ENCODE measurements around the gene MAPKAP1.
A peak's percentile ranks its signal among the peaks of the same experiment; 100 is the strongest.

The MAPKAP1 gene

DNA sequence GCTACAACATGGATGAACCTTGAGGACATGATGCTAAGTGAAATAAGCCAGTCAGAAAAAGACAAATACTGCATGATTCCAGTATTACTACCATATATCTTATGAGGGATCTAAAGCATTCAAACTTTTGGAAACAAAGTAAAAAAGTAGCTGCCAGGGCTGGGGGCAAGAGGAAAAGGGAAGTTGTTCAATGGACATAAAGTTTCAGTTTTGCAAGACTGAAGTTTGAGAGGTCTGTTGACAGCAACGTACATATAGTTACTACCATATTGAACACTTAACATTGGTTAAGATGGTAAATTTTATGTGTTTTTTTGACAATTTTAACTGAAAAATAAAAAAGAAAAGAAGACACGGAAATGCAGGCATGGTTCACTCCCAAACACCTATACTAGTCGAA, 77.6 kb downstream of the MAPKAP1 start:
- DNase-seq (ENCODE audit: low read depth), result peak; percentile 71
- H3K4me3 ChIP-seq (ENCODE audit: low read depth, low read length), result no peak overlapping the region
- TF ChIP-seq, protein P1, sequence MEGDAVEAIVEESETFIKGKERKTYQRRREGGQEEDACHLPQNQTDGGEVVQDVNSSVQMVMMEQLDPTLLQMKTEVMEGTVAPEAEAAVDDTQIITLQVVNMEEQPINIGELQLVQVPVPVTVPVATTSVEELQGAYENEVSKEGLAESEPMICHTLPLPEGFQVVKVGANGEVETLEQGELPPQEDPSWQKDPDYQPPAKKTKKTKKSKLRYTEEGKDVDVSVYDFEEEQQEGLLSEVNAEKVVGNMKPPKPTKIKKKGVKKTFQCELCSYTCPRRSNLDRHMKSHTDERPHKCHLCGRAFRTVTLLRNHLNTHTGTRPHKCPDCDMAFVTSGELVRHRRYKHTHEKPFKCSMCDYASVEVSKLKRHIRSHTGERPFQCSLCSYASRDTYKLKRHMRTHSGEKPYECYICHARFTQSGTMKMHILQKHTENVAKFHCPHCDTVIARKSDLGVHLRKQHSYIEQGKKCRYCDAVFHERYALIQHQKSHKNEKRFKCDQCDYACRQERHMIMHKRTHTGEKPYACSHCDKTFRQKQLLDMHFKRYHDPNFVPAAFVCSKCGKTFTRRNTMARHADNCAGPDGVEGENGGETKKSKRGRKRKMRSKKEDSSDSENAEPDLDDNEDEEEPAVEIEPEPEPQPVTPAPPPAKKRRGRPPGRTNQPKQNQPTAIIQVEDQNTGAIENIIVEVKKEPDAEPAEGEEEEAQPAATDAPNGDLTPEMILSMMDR (IDR thresholded peaks at IDR 0.05; ENCODE audit: low read depth, low read length), result no peak
- no peak for TF ChIP-seq POLR2A (IDR thresholded peaks at IDR 0.05; ENCODE audit: extremely low read depth, insufficient read length)
- TF ChIP-seq, protein P2, sequence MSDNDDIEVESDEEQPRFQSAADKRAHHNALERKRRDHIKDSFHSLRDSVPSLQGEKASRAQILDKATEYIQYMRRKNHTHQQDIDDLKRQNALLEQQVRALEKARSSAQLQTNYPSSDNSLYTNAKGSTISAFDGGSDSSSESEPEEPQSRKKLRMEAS (IDR thresholded peaks at IDR 0.05; ENCODE audit: low read depth, low read length), result no peak
- TF ChIP-seq MYC (IDR thresholded peaks at IDR 0.05; ENCODE audit: low read depth, low read length), result no peak

DNA sequence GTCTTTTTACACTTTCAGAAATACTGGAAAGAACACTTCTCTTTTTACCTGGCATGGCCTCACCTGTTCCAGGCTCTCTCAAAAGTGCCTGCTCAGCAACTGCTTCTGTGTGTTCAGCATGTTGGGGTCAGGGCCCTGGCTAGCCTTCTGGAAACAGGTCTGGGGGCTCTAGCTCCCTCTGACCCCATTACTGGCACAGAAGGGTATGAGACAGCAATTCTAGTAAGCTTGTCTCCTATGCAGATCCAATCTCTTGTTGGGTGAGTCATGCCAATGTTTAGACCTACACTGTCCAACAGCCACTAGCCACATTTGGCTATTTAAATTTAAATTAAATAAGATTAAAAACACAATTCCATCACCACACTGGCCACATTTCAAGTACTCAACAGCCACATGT, 80.8 kb downstream of the MAPKAP1 start:
- TF ChIP-seq POLR2A (IDR thresholded peaks at IDR 0.05; ENCODE audit: extremely low read depth, insufficient read length) (no peak), MYC (IDR thresholded peaks at IDR 0.05; ENCODE audit: low read depth, low read length) (no peak)
- TF ChIP-seq, protein P1 (IDR thresholded peaks at IDR 0.05; ENCODE audit: low read depth, low read length), result no peak
- TF ChIP-seq, protein P2 (IDR thresholded peaks at IDR 0.05; ENCODE audit: low read depth, low read length), result no peak
- DNase-seq (ENCODE audit: low read depth), result no peak
- no peak overlapping the region for H3K4me3 ChIP-seq (ENCODE audit: low read depth, low read length)

DNA sequence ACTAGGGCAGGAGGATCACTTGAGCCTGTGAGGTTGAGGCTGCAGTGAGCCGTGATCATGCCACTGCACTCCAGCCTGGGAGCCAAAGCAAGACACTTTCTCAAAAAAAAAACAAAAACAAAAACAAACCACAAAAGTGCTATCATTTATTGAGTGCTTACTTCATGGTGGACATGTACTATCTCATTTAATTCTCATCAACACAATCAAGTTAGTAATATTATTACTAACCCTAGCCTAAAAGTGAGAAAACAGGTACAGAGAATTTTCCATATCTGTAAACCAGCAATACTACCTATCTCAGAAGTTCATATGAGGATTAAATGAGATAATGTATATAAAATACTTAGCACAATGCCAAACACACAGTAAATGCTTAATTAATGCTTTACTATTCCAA, 85.8 kb downstream of the MAPKAP1 start:
- TF ChIP-seq POLR2A (IDR thresholded peaks at IDR 0.05; ENCODE audit: extremely low read depth, insufficient read length), result no peak
- TF ChIP-seq, protein P1 (IDR thresholded peaks at IDR 0.05; ENCODE audit: low read depth, low read length), result no peak
- TF ChIP-seq, protein P2 (IDR thresholded peaks at IDR 0.05; ENCODE audit: low read depth, low read length), result no peak
- TF ChIP-seq MYC (IDR thresholded peaks at IDR 0.05; ENCODE audit: low read depth, low read length), result no peak
- no peak for DNase-seq (ENCODE audit: low read depth)
- no peak overlapping the region for H3K4me3 ChIP-seq (ENCODE audit: low read depth, low read length)

DNA sequence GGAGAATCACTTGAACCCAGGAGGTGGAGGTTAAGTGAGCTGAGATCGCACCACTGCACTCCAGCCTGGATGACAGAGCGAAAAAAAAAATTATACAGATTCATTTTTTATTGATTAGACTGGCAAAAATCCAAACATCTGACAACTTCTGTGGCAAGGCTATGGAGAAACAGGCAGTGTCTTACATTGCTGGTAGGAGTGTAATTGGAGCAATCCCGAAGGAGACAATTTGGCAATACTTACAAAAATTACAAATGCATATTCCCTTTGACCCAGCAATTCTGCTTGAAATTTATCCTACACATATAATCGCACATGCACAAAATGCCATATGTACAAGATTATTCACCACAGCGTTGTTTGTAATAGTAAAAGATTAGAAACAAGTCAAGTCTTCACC, 86.8 kb downstream of the MAPKAP1 start:
- TF ChIP-seq MYC (IDR thresholded peaks at IDR 0.05; ENCODE audit: low read depth, low read length) (no peak), POLR2A (IDR thresholded peaks at IDR 0.05; ENCODE audit: extremely low read depth, insufficient read length) (no peak)
- TF ChIP-seq, protein P1 (IDR thresholded peaks at IDR 0.05; ENCODE audit: low read depth, low read length), result no peak
- TF ChIP-seq, protein P2 (IDR thresholded peaks at IDR 0.05; ENCODE audit: low read depth, low read length), result no peak
- no peak for DNase-seq (ENCODE audit: low read depth)
- H3K4me3 ChIP-seq (ENCODE audit: low read depth, low read length), result no peak overlapping the region

DNA sequence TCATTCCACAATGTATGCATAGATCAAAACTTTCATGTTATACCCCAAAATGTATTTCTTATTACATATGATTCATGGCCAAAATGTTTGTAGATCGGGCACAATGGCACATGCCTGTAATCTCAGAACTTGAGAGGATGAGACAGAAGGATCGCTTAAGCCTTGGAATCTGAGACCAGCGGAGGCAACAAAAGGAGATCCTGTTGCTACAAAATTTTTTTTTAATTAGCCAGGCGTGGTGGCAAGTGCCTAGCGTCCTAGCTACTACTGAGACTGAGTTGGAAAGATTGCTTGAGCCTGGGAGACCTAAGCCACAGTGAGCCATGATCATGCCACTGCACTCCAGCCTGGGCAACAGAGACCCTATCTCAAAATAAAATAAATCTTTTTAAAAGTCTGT, 89.9 kb downstream of the MAPKAP1 start:
- no peak for DNase-seq (ENCODE audit: low read depth)
- no peak overlapping the region for H3K4me3 ChIP-seq (ENCODE audit: low read depth, low read length)
- no peak for TF ChIP-seq MYC (IDR thresholded peaks at IDR 0.05; ENCODE audit: low read depth, low read length)
- TF ChIP-seq POLR2A (IDR thresholded peaks at IDR 0.05; ENCODE audit: extremely low read depth, insufficient read length), result no peak
- TF ChIP-seq, protein P2 (IDR thresholded peaks at IDR 0.05; ENCODE audit: low read depth, low read length), result no peak

DNA sequence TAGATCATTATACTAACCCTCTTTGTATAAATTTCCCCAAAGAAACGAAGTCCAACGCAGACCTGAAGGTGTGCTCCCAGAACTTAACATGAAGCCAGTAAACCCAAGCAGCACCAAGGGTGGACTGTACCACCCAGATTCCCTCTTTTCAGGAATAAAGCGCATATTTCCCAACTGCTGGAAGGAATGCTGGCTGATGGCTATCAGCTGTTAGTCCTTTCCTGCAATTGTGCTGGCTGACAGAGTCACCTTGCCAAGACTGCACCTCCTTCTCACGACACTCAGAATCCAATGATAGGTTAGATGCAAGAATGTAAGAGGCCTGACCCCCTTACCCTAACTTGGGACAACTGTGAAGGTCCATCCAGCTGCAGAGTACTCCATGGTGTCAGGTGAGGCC, 93.9 kb downstream of the MAPKAP1 start:
- TF ChIP-seq, protein P2 (IDR thresholded peaks at IDR 0.05; ENCODE audit: low read depth, low read length), result no peak
- TF ChIP-seq MYC (IDR thresholded peaks at IDR 0.05; ENCODE audit: low read depth, low read length) (no peak), POLR2A (IDR thresholded peaks at IDR 0.05; ENCODE audit: extremely low read depth, insufficient read length) (no peak)
- TF ChIP-seq, protein P1 (IDR thresholded peaks at IDR 0.05; ENCODE audit: low read depth, low read length), result no peak
- H3K4me3 ChIP-seq (ENCODE audit: low read depth, low read length), result no peak overlapping the region
- DNase-seq (ENCODE audit: low read depth), result no peak

All from NB4 (cell line).